HL-60 (cell line): Measurements from ENCODE around the gene ARID1B.

Source experiments
- CTCF ChIP-seq: IDR thresholded peaks from one replicate; pipeline ENCODE4 v1.5.1; 2011; ENCODE audit warnings: low read length, control low read depth, inconsistent platforms; ENCODE audit not compliant: insufficient read depth
- GABPA ChIP-seq: IDR thresholded peaks from 2 replicates; pipeline ENCODE4 v1.6.1; 2012; ENCODE audit warnings: low read depth
- REST ChIP-seq: IDR thresholded peaks from 2 replicates; pipeline ENCODE4 v1.6.1; 2012; ENCODE audit warnings: low read depth; ENCODE audit not compliant: insufficient replicate concordance
- SPI1 ChIP-seq: IDR thresholded peaks from 2 replicates; pipeline ENCODE4 v1.6.1; 2012; ENCODE audit warnings: low read depth, mild to moderate bottlenecking, borderline replicate concordance

GRCh38 chr6:156867121-156867520 is 89.9 kb downstream of the ARID1B start:
- TF ChIP-seq CTCF (no peak), REST (no peak), SPI1 (no peak), GABPA (no peak)
